Vagina (tissue), 2 donors: ENCODE data around the gene LRRN1. TPM values are rescaled to one million over a fixed set of nuclear protein-coding genes. Genes with fewer than 3 reads are reported as not detected.

Experiments used
- DNase-seq, 2 donors: peaks; one replicate each; pipeline ENCODE4 v3.0.0-alpha.2; 2017; ENCODE audit errors: extremely low spot score in 2 of 2
- H3K27ac ChIP-seq: fragments of 200-600 bp; sonication (generic); one replicate; pipeline ENCODE4 v1.5.1; 2019
- H3K27me3 ChIP-seq: fragments of 200-600 bp; sonication (generic); one replicate; pipeline ENCODE4 v1.5.1; 2019
- H3K36me3 ChIP-seq, 2 donors: fragments of 200-600 bp; sonication (generic); one replicate each; pipeline ENCODE4 v1.5.1; 2017 to 2019
- H3K4me1 ChIP-seq: fragments of 200-600 bp; sonication (generic); one replicate; pipeline ENCODE4 v1.5.1; 2019
- H3K4me3 ChIP-seq, 2 donors: fragments of 200-600 bp; sonication (generic); 1 replicate in 1 of 2; 2 replicates in 1 of 2; pipeline ENCODE4 v1.5.1; 2016 to 2019
- H3K9me3 ChIP-seq: fragments of 200-600 bp; sonication (generic); one replicate; pipeline ENCODE4 v1.5.1; 2019
- CTCF ChIP-seq, 3 experiments: fragments of 450-650 bp in 2 of 3; fragments of 200-600 bp in 1 of 3; sonication (generic) in 1 of 3; IDR thresholded peaks; one replicate each; pipeline ENCODE4 v1.5.1; 2017 to 2019; ENCODE audit warnings: antibody characterized with exemption in 3 of 3, mild to moderate bottlenecking in 2 of 3, moderate library complexity in 2 of 3
- POLR2A ChIP-seq, 2 donors: fragments of 450-650 bp; IDR thresholded peaks; one replicate each; pipeline ENCODE4 v1.6.1; 2017; ENCODE audit warnings: antibody characterized with exemption in 2 of 2, mild to moderate bottlenecking in 2 of 2, moderate library complexity in 2 of 2
- POLR2AphosphoS5 ChIP-seq, 2 donors: sonication (generic); formaldehyde crosslinking; IDR thresholded peaks; one replicate each; pipeline ENCODE4 v1.9.0; 2017; ENCODE audit warnings: antibody characterized with exemption in 2 of 2, mild to moderate bottlenecking in 2 of 2, low read depth in 1 of 2; ENCODE audit not compliant: insufficient read depth in 1 of 2
- intact Hi-C: fragments of 100-400 bp; cut with DNase I; formaldehyde crosslinking; loops from one replicate; pipeline ENCODE4 v1.15.1; 2023
- total RNA-seq: library from RNA; depleted of rRNA; stranded (reverse); fragments of >200 nt; gene quantifications from one replicate; pipeline ENCODE4 v1.2.3, GENCODE V29; 2016

Gene LRRN1
- total RNA-seq, 1 donor from 2014 or later: 1.7 TPM

- DNase-seq: no peak
- no peaks in the 10 kb centered on the region for H3K9me3 ChIP-seq
- H3K27me3 ChIP-seq: no peaks in the 10 kb centered on the region
- no peaks in the 10 kb centered on the region for H3K4me1 ChIP-seq
- no peak overlapping the region for H3K4me3 ChIP-seq
- no peak overlapping the region for H3K27ac ChIP-seq
- H3K36me3 ChIP-seq: no peaks in the 10 kb centered on the region
- no peak for TF ChIP-seq POLR2A (IDR thresholded peaks at IDR 0.05)
- no peak for TF ChIP-seq POLR2AphosphoS5 (IDR thresholded peaks at IDR 0.05; ENCODE audit: insufficient read depth in 1 of 2, low read depth in 1 of 2)
- no peak for TF ChIP-seq CTCF (IDR thresholded peaks at IDR 0.05)
- intact Hi-C loops: no loop called here
These were observed 27.7 kb upstream of the LRRN1 start for GRCh38 chr3:3771567-3771966.

GRCh38 chr3:3772338-3772737 lies 26.9 kb upstream of the LRRN1 start:
- intact Hi-C loops: no loop called here
- Histone ChIP-seq H3K36me3 (no peaks in the 10 kb centered on the region), H3K27me3 (no peaks in the 10 kb centered on the region), H3K4me3 (no peak overlapping the region), H3K4me1 (no peaks in the 10 kb centered on the region), H3K9me3 (no peaks in the 10 kb centered on the region), H3K27ac (no peak overlapping the region)
- no peak for TF ChIP-seq POLR2A (IDR thresholded peaks at IDR 0.05)
- TF ChIP-seq CTCF (IDR thresholded peaks at IDR 0.05): no peak
- DNase-seq: no peak

GRCh38 chr3:3772920-3773319 lies 26.3 kb upstream of the LRRN1 start:
- intact Hi-C loops: no loop called here
- no peak for DNase-seq
- TF ChIP-seq CTCF (IDR thresholded peaks at IDR 0.05) (no peak), POLR2AphosphoS5 (IDR thresholded peaks at IDR 0.05; ENCODE audit: insufficient read depth in 1 of 2, low read depth in 1 of 2) (no peak), POLR2A (IDR thresholded peaks at IDR 0.05) (no peak)
- H3K4me3 ChIP-seq: no peak overlapping the region
- H3K36me3 ChIP-seq: no peaks in the 10 kb centered on the region
- H3K27ac ChIP-seq: no peak overlapping the region
- no peaks in the 10 kb centered on the region for H3K4me1 ChIP-seq
- H3K27me3 ChIP-seq: no peaks in the 10 kb centered on the region
- H3K9me3 ChIP-seq: no peaks in the 10 kb centered on the region

- no peaks in the 10 kb centered on the region for H3K27me3 ChIP-seq
- H3K4me3 ChIP-seq: no peak overlapping the region
- no peaks in the 10 kb centered on the region for H3K36me3 ChIP-seq
- no peak overlapping the region for H3K27ac ChIP-seq
- TF ChIP-seq CTCF (IDR thresholded peaks at IDR 0.05) (no peak), POLR2AphosphoS5 (IDR thresholded peaks at IDR 0.05; ENCODE audit: insufficient read depth in 1 of 2, low read depth in 1 of 2) (no peak), POLR2A (IDR thresholded peaks at IDR 0.05) (no peak)
- H3K4me1 ChIP-seq: no peaks in the 10 kb centered on the region
- H3K9me3 ChIP-seq: no peaks in the 10 kb centered on the region
- DNase-seq: no peak
- intact Hi-C loops: no loop called here
These were observed 22.6 kb upstream of the LRRN1 start for GRCh38 chr3:3776607-3777006.

- no peak for DNase-seq
- Histone ChIP-seq H3K36me3 (no peaks in the 10 kb centered on the region), H3K4me3 (no peak overlapping the region), H3K27me3 (no peaks in the 10 kb centered on the region), H3K9me3 (no peaks in the 10 kb centered on the region), H3K4me1 (no peaks in the 10 kb centered on the region), H3K27ac (no peak overlapping the region)
- intact Hi-C loops: no loop called here
- no peak for TF ChIP-seq POLR2AphosphoS5 (IDR thresholded peaks at IDR 0.05; ENCODE audit: insufficient read depth in 1 of 2, low read depth in 1 of 2)
- TF ChIP-seq POLR2A (IDR thresholded peaks at IDR 0.05): no peak
- TF ChIP-seq CTCF (IDR thresholded peaks at IDR 0.05): no peak
These were observed 21.0 kb upstream of the LRRN1 start for GRCh38 chr3:3778216-3778615.
